ENCODE results near the gene MKKS. TPM values are rescaled to one million over a fixed set of nuclear protein-coding genes. Genes with fewer than 3 reads are reported as not detected.

MKKS gene
- total and polyA plus RNA-seq, 2 donors from 2014 or later, result 17.8 to 49.2 TPM

- H3K4me1 ChIP-seq (ENCODE audit: control insufficient read depth in 2 of 3, insufficient read depth in 2 of 3, low read depth in 1 of 3, low read length in 3 of 3), result no peaks in the 10 kb centered on the region
- H3K36me3 ChIP-seq (ENCODE audit: control insufficient read depth in 2 of 3, insufficient read depth in 3 of 3, low read length in 3 of 3), result no peaks in the 10 kb centered on the region
- no peak for DNase-seq
- no peak overlapping the region for H3K4me3 ChIP-seq (ENCODE audit: low read length in 3 of 3)
- no peak overlapping the region for H3K9ac ChIP-seq (ENCODE audit: low read length in 3 of 3)
- no peaks in the 10 kb centered on the region for H3K9me3 ChIP-seq (ENCODE audit: control insufficient read depth in 2 of 3, insufficient read depth in 1 of 3, low read length in 3 of 3)
- H3K27me3 ChIP-seq (ENCODE audit: control insufficient read depth, insufficient read depth, low read length), result no peaks in the 10 kb centered on the region
- FAIRE-seq, result no peak
- intact Hi-C loops (cut with DNase I), result no loop called here
- no peak overlapping the region for H3K27ac ChIP-seq (ENCODE audit: low read depth in 2 of 2, low read length in 2 of 2)
- TF ChIP-seq CTCF (IDR thresholded peaks at IDR 0.05; ENCODE audit: borderline replicate concordance, extremely low read depth, insufficient read depth), result no peak
These were observed 80.8 kb downstream of the MKKS start for GRCh38 chr20:10352934-10353824.

Other genes with a start within 250 kb of the MKKS start
- 6.2 TPM for gene SNAP25, start 215.4 kb downstream of the MKKS start, total RNA-seq
- gene SNAP25, start 215.4 kb downstream of the MKKS start, polyA plus RNA-seq (ENCODE audit: insufficient read depth, low read depth, low replicate concordance), result 1.4 TPM
- 7.6 TPM for gene SLX4IP, start 1.1 kb upstream of the MKKS start, total RNA-seq
- gene SLX4IP, start 1.1 kb upstream of the MKKS start, polyA plus RNA-seq (ENCODE audit: insufficient read depth, low read depth, low replicate concordance), result 2.6 TPM
- 132 TPM for gene JAG1, start 239.8 kb upstream of the MKKS start, total RNA-seq
- gene JAG1, start 239.8 kb upstream of the MKKS start, polyA plus RNA-seq (ENCODE audit: insufficient read depth, low read depth, low replicate concordance), result 18.0 TPM

Measured in kidney (tissue), 14 donors.